IMR-90 (cell line): ENCODE measurements around the gene OR6J1. TPM values are rescaled to one million over a fixed set of nuclear protein-coding genes. Genes with fewer than 3 reads are reported as not detected.

Experiments used
- ATAC-seq: fragments of 200-7000 bp; cut with Tn5 transposase; 2 replicates; pipeline ENCODE4 v1.9.1; 2020; ENCODE audit warnings: low read depth, mild to moderate bottlenecking, moderate library complexity
- BruUV-seq: library from RNA; stranded (reverse); fragments of 400-500 nt; replicated peaks from 2 replicates; lab custom pipeline; 2021; lab: Mats Ljungman, UMichigan
- CTCF ChIA-PET: fragments of 300-600 bp; formaldehyde crosslinking; extraction: SDS; loops from one replicate; lab custom pipeline; 2021; ENCODE audit warnings: antibody characterized with exemption; lab: Yijun Ruan, JAX
- POLR2A ChIA-PET: fragments of 300-600 bp; sonication (Branson Sonifier 250); formaldehyde crosslinking; loops from one replicate; lab custom pipeline; 2022; ENCODE audit warnings: antibody characterized with exemption; ENCODE audit not compliant: unreplicated experiment; lab: Charles Lee
- DNase-seq: peaks from one replicate; pipeline ENCODE4 v3.0.0; 2013
- H2AFZ ChIP-seq: replicated peaks from 2 replicates; pipeline ENCODE3; 2013; ENCODE audit warnings: low read length, mild to moderate bottlenecking; ENCODE audit not compliant: poor library complexity
- H2AK5ac ChIP-seq: 2 replicates; pipeline ENCODE4 v1.6.1; 2013; ENCODE audit warnings: low read depth, low read length, inconsistent platforms
- H2AK9ac ChIP-seq: replicated peaks from 2 replicates; pipeline ENCODE3; 2013; ENCODE audit warnings: mild to moderate bottlenecking, low read depth, low read length, moderate library complexity; ENCODE audit not compliant: poor library complexity
- H2BK120ac ChIP-seq: 2 replicates; pipeline ENCODE4 v1.6.1; 2013; ENCODE audit warnings: low read depth, low read length, inconsistent platforms
- H2BK15ac ChIP-seq: 3 replicates; pipeline ENCODE4 v1.6.1; 2013; ENCODE audit warnings: low read depth, low read length, inconsistent platforms
- H2BK20ac ChIP-seq: 2 replicates; pipeline ENCODE4 v1.6.1; 2013; ENCODE audit warnings: low read depth, mild to moderate bottlenecking, inconsistent platforms, low read length, moderate library complexity
- H2BK5ac ChIP-seq: 2 replicates; pipeline ENCODE4 v1.6.1; 2013; ENCODE audit warnings: mild to moderate bottlenecking, low read depth, low read length, inconsistent platforms; ENCODE audit not compliant: poor library complexity, severe bottlenecking
- H3K14ac ChIP-seq: replicated peaks from 2 replicates; pipeline ENCODE4 v1.6.1; 2013; ENCODE audit warnings: low read depth, low read length, inconsistent platforms
- H3K18ac ChIP-seq: 2 replicates; pipeline ENCODE4 v1.6.1; 2013; ENCODE audit warnings: low read depth, low read length, control low read depth
- H3K23ac ChIP-seq: 2 replicates; pipeline ENCODE4 v1.6.1; 2013; ENCODE audit warnings: low read depth, low read length, inconsistent platforms
- H3K27ac ChIP-seq: 2 replicates; pipeline ENCODE4 v1.5.1; 2013; ENCODE audit warnings: mild to moderate bottlenecking, control low read depth, low read length; ENCODE audit not compliant: insufficient read depth
- H3K27me3 ChIP-seq: 2 replicates; pipeline ENCODE4 v1.6.1; 2013; ENCODE audit warnings: low read length; ENCODE audit not compliant: control insufficient read depth, insufficient read depth
- H3K36me3 ChIP-seq: 2 replicates; pipeline ENCODE4 v1.6.1; 2013; ENCODE audit warnings: low read length, mixed read lengths; ENCODE audit not compliant: control insufficient read depth, insufficient read depth
- H3K4ac ChIP-seq: 2 replicates; pipeline ENCODE4 v1.6.1; 2013; ENCODE audit warnings: low read depth, low read length, inconsistent platforms
- H3K4me1 ChIP-seq: 2 replicates; pipeline ENCODE4 v1.6.1; 2013; ENCODE audit warnings: low read length, mixed read lengths; ENCODE audit not compliant: control insufficient read depth, insufficient read depth
- H3K4me2 ChIP-seq: 2 replicates; pipeline ENCODE4 v1.6.1; 2013; ENCODE audit warnings: low read depth, mild to moderate bottlenecking, control low read depth, low read length, moderate library complexity
- H3K4me3 ChIP-seq: 2 replicates; pipeline ENCODE4 v1.5.1; 2013; ENCODE audit warnings: low read depth, mild to moderate bottlenecking, control low read depth, low read length, moderate library complexity; ENCODE audit not compliant: insufficient read depth
- H3K56ac ChIP-seq: 2 replicates; pipeline ENCODE4 v1.6.1; 2013; ENCODE audit warnings: low read length, inconsistent platforms; ENCODE audit not compliant: insufficient read depth; ENCODE audit errors: extremely low read depth
- H3K79me1 ChIP-seq, 2 experiments: 2 replicates each; pipeline ENCODE4 v1.6.1; 2013; ENCODE audit warnings: low read length in 2 of 2, inconsistent platforms in 1 of 2, low read depth in 1 of 2
- H3K9ac ChIP-seq: 2 replicates; pipeline ENCODE4 v1.6.1; 2013; ENCODE audit warnings: low read depth, low read length, control low read depth
- H3K9me1 ChIP-seq: 2 replicates; pipeline ENCODE4 v1.6.1; 2013; ENCODE audit warnings: low read length, inconsistent platforms; ENCODE audit not compliant: insufficient read depth
- H3K9me3 ChIP-seq: 2 replicates; pipeline ENCODE4 v1.6.1; 2013; ENCODE audit warnings: low read length; ENCODE audit not compliant: control insufficient read depth, insufficient read depth
- H4K20me1 ChIP-seq: 2 replicates; pipeline ENCODE4 v1.6.1; 2013; ENCODE audit warnings: low read length, inconsistent platforms; ENCODE audit not compliant: insufficient read depth
- H4K5ac ChIP-seq: 2 replicates; pipeline ENCODE4 v1.6.1; 2013; ENCODE audit warnings: mild to moderate bottlenecking, low read depth, low read length, control low read depth
- H4K8ac ChIP-seq, 2 experiments: 2 replicates each; pipeline ENCODE4 v1.6.1; 2013; ENCODE audit warnings: low read depth in 2 of 2, low read length in 2 of 2, control low read depth in 1 of 2, inconsistent platforms in 1 of 2
- H4K91ac ChIP-seq: 2 replicates; pipeline ENCODE4 v1.6.1; 2013; ENCODE audit warnings: low read depth, low read length, inconsistent platforms; ENCODE audit not compliant: insufficient read depth
- BHLHE40 ChIP-seq: fragments of 150-350 bp; IDR thresholded peaks from 2 replicates; pipeline ENCODE4 v1.6.1; 2016; ENCODE audit warnings: mild to moderate bottlenecking, low read depth, low read length
- CEBPB ChIP-seq: IDR thresholded peaks from 2 replicates; pipeline ENCODE4 v1.6.1; 2012; ENCODE audit warnings: low read depth, low read length, improper control_type of control experiment
- CHD1 ChIP-seq: IDR thresholded peaks from 2 replicates; pipeline ENCODE4 v1.6.1; 2012; ENCODE audit warnings: low read depth, low read length, improper control_type of control experiment
- ELK1 ChIP-seq: fragments of 150-350 bp; IDR thresholded peaks from 2 replicates; pipeline ENCODE4 v1.6.1; 2016; ENCODE audit warnings: low read depth, mild to moderate bottlenecking, low read length, moderate library complexity, borderline replicate concordance
- FOS ChIP-seq: fragments of 150-350 bp; IDR thresholded peaks from 2 replicates; pipeline ENCODE4 v1.6.1; 2016; ENCODE audit warnings: low read depth, low read length
- MAFK ChIP-seq: IDR thresholded peaks from 2 replicates; pipeline ENCODE4 v1.6.1; 2012; ENCODE audit warnings: low read depth, low read length, improper control_type of control experiment
- MAZ ChIP-seq: IDR thresholded peaks from 2 replicates; pipeline ENCODE4 v1.6.1; 2012; ENCODE audit warnings: low read depth, mild to moderate bottlenecking, low read length, improper control_type of control experiment, moderate library complexity, borderline replicate concordance
- MXI1 ChIP-seq: IDR thresholded peaks from 2 replicates; pipeline ENCODE4 v1.6.1; 2012; ENCODE audit warnings: low read depth, mild to moderate bottlenecking, low read length, moderate library complexity, borderline replicate concordance
- NFE2L2 ChIP-seq: fragments of 150-350 bp; IDR thresholded peaks from 2 replicates; pipeline ENCODE4 v1.6.1; 2016; ENCODE audit warnings: low read depth, mild to moderate bottlenecking, low read length
- POLR2A ChIP-seq: IDR thresholded peaks from 2 replicates; pipeline ENCODE4 v1.6.1; 2012; ENCODE audit warnings: mild to moderate bottlenecking, low read depth, low read length
- RAD21 ChIP-seq: IDR thresholded peaks from 2 replicates; pipeline ENCODE4 v1.6.1; 2012; ENCODE audit warnings: low read length, improper control_type of control experiment
- RCOR1 ChIP-seq: IDR thresholded peaks from 2 replicates; pipeline ENCODE4 v1.6.1; 2012; ENCODE audit warnings: mild to moderate bottlenecking, low read length, improper control_type of control experiment; ENCODE audit not compliant: insufficient replicate concordance
- RFX5 ChIP-seq: IDR thresholded peaks from 2 replicates; pipeline ENCODE4 v1.8.0; 2012; ENCODE audit warnings: low read depth, mild to moderate bottlenecking, low read length, moderate library complexity
- SMC3 ChIP-seq: fragments of 150-350 bp; IDR thresholded peaks from 2 replicates; pipeline ENCODE4 v1.6.1; 2016; ENCODE audit warnings: low read depth, mild to moderate bottlenecking, antibody characterized with exemption, low read length, moderate library complexity
- WGBS, 2 experiments: methylation state at CpG; one replicate each; pipeline versions ENCODE4 v1.1.5 to v1.1.7; 2013; ENCODE audit warnings: missing lambda C conversion rate in 2 of 2; ENCODE audit not compliant: insufficient read length in 1 of 2; ENCODE audit errors: extremely low coverage in 2 of 2; 5-methylcytosine and 5-hydroxymethylcytosine counted together
- dilution Hi-C: fragments of 300-500 bp; cut with HindIII; formaldehyde crosslinking; loops from one replicate; pipeline ENCODE4 v1.14.3; 2018; ENCODE audit warnings: low sequenced_read_pairs; ENCODE audit not compliant: unreplicated experiment
- in situ Hi-C: fragments of 300-500 bp; cut with MboI; formaldehyde crosslinking; loops from 3 replicates; pipeline ENCODE4 v1.14.3; 2019; ENCODE audit warnings: low sequenced_read_pairs, inconsistent platforms, mixed read lengths
- intact Hi-C: fragments of 100-400 bp; cut with micrococcal nuclease; formaldehyde crosslinking; loops from 2 replicates; pipeline ENCODE4 v1.10.0; 2022
- polyA plus RNA-seq, 3 experiments: library from polyadenylated mRNA; depleted of rRNA; stranded (reverse); fragments of >200 nt; gene quantifications; 2 replicates each; pipeline ENCODE4 v1.2.3, GENCODE V29; 2012; ENCODE audit warnings: low replicate concordance in 1 of 3
- total RNA-seq: library from RNA; depleted of rRNA; stranded (reverse); fragments of >200 nt; gene quantifications from 2 replicates; pipeline ENCODE4 v1.2.3, GENCODE V29; 2012
- TF ChIP-seq, protein P1 (sequence below): conservative IDR thresholded peaks from 2 replicates; pipeline ENCODE4 v1.5.1; 2012; ENCODE audit warnings: mild to moderate bottlenecking, low read depth, low read length, improper control_type of control experiment
- TF ChIP-seq, protein P2 (sequence below): fragments of 150-350 bp; IDR thresholded peaks from 2 replicates; pipeline ENCODE4 v1.6.1; 2017; ENCODE audit warnings: mild to moderate bottlenecking, antibody characterized with exemption, low read length, low read depth

The OR6J1 gene
- total and polyA plus RNA-seq, 2 of the 4 experiments (the other 2 are of a cell fraction): not detected

DNA sequence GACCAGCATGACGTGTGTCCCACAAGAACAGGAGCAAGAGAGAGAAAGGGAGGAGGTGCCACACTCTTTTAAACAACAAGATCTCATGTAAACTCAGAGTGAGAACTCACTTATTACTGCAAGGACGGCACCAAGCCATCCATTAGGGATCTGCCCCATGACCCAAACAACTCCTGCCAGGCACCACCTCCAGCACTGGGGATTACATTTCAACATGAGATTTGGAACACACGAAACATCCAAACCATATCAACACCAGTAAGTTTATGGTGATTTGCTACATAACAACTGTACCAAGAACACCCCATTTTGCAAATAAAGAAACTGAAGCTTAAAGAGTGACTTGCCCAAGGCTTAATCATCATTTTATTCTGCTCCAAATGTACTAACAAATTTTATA is 23.7 kb upstream of the OR6J1 start:
- Histone ChIP-seq H3K4me2 (no peak overlapping the region), H3K4me3 (no peak overlapping the region), H2BK15ac (no peak overlapping the region), H2AFZ (no peak overlapping the region), H2AK5ac (no peak overlapping the region), H3K56ac (no peak overlapping the region), H4K91ac (no peak overlapping the region), H3K14ac (no peak overlapping the region), H3K27ac (no peak overlapping the region), H2BK5ac (no peak overlapping the region), H3K36me3 (no peaks in the 10 kb centered on the region), H2AK9ac (no peak overlapping the region), H4K5ac (no peak overlapping the region), H2BK20ac (no peak overlapping the region), H3K9ac (no peak overlapping the region), H3K79me1 (no peaks in the 10 kb centered on the region), H3K4ac (no peak overlapping the region), H3K23ac (no peak overlapping the region), H4K20me1 (no peaks in the 10 kb centered on the region), H2BK120ac (no peak overlapping the region), H3K27me3 (peaks cover 10% of the 10 kb centered on the region), H4K8ac (no peak overlapping the region), H3K4me1 (0 out of 2 replicates have a peak, but pooled peaks cover 1% of the 10 kb centered on the region), H3K9me1 (no peaks in the 10 kb centered on the region), H3K9me3 (no peaks in the 10 kb centered on the region), H3K18ac (no peak overlapping the region)
- CTCF ChIA-PET: no interaction called here
- POLR2A ChIA-PET: no interaction called here
- dilution Hi-C loops (no loop called here), in situ Hi-C loops (no loop called here), intact Hi-C loops (no loop called here)
- WGBS, 2 experiments: no CpG with 5 or more reads among the region's 3 CpGs
- no TSS peak for BruUV-seq
- no peak for TF ChIP-seq ELK1
- TF ChIP-seq FOS: no peak
- no peak for TF ChIP-seq MAZ
- TF ChIP-seq RFX5: no peak
- TF ChIP-seq MAFK: no peak
- TF ChIP-seq, protein P1, sequence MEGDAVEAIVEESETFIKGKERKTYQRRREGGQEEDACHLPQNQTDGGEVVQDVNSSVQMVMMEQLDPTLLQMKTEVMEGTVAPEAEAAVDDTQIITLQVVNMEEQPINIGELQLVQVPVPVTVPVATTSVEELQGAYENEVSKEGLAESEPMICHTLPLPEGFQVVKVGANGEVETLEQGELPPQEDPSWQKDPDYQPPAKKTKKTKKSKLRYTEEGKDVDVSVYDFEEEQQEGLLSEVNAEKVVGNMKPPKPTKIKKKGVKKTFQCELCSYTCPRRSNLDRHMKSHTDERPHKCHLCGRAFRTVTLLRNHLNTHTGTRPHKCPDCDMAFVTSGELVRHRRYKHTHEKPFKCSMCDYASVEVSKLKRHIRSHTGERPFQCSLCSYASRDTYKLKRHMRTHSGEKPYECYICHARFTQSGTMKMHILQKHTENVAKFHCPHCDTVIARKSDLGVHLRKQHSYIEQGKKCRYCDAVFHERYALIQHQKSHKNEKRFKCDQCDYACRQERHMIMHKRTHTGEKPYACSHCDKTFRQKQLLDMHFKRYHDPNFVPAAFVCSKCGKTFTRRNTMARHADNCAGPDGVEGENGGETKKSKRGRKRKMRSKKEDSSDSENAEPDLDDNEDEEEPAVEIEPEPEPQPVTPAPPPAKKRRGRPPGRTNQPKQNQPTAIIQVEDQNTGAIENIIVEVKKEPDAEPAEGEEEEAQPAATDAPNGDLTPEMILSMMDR: no peak
- no peak for TF ChIP-seq MXI1
- no peak for TF ChIP-seq NFE2L2
- TF ChIP-seq RAD21: no peak
- TF ChIP-seq POLR2A: no peak
- no peak for TF ChIP-seq CHD1
- TF ChIP-seq CEBPB: no peak
- no peak for TF ChIP-seq SMC3
- TF ChIP-seq BHLHE40: no peak
- TF ChIP-seq, protein P2, sequence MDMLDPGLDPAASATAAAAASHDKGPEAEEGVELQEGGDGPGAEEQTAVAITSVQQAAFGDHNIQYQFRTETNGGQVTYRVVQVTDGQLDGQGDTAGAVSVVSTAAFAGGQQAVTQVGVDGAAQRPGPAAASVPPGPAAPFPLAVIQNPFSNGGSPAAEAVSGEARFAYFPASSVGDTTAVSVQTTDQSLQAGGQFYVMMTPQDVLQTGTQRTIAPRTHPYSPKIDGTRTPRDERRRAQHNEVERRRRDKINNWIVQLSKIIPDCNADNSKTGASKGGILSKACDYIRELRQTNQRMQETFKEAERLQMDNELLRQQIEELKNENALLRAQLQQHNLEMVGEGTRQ: no peak
- TF ChIP-seq RCOR1: no peak
- DNase-seq (no peak), ATAC-seq (no peak)
